B cell (primary cell): ENCODE data around the gene RBM26. TPM values are rescaled to one million over a fixed set of nuclear protein-coding genes. Genes with fewer than 3 reads are reported as not detected.

ENCODE experiments used
- ATAC-seq: fragments of 200-7000 bp; cut with Tn5 transposase; one replicate; pipeline ENCODE4 v1.10.0; 2021; ENCODE audit warnings: low read depth, mild to moderate bottlenecking, moderate number of reproducible peaks, moderate library complexity
- CTCF ChIA-PET: fragments of 350-600 bp; sonication (Branson Sonifier 250); formaldehyde crosslinking; loops from one replicate; lab custom pipeline; 2021; ENCODE audit warnings: antibody characterized with exemption, inconsistent platforms; lab: Charles Lee
- POLR2A ChIA-PET: fragments of 350-600 bp; sonication (Branson Sonifier 250); formaldehyde crosslinking; loops from one replicate; lab custom pipeline; 2021; ENCODE audit warnings: antibody characterized with exemption; lab: Charles Lee
- DNase-seq: peaks from one replicate; pipeline ENCODE4 v3.0.0; 2013
- H2AFZ ChIP-seq: 2 replicates; pipeline ENCODE4 v1.6.1; 2012; ENCODE audit warnings: mild to moderate bottlenecking, low read depth, low read length; ENCODE audit not compliant: insufficient read depth, poor library complexity, severe bottlenecking
- H3K27ac ChIP-seq, 2 donors: 1 replicate in 1 of 2; 2 replicates in 1 of 2; pipeline ENCODE4 v1.5.1; 2012 to 2013; ENCODE audit warnings: low read length in 2 of 2, mild to moderate bottlenecking in 2 of 2, moderate library complexity in 1 of 2
- H3K27me3 ChIP-seq, 4 experiments: fragments of 200-600 bp in 1 of 4; sonication (generic) in 1 of 4; replicated peaks in 1 of 4; 1 replicate in 2 of 4; 2 replicates in 2 of 4; pipeline versions ENCODE4 v1.6.1 to v1.7.0; 2013 to 2016; ENCODE audit warnings: low read length in 3 of 4, mild to moderate bottlenecking in 2 of 4, mixed read lengths in 1 of 4, moderate library complexity in 1 of 4; ENCODE audit not compliant: insufficient read depth in 4 of 4, control insufficient read depth in 3 of 4; ENCODE audit errors: control extremely low read depth in 1 of 4
- H3K36me3 ChIP-seq, 2 experiments: replicated peaks in 1 of 2; 1 replicate in 1 of 2; 2 replicates in 1 of 2; pipeline versions ENCODE4 v1.6.1 to v1.7.1; 2013; ENCODE audit warnings: low read length in 1 of 2; ENCODE audit not compliant: insufficient read depth in 2 of 2, control insufficient read depth in 1 of 2; ENCODE audit errors: control extremely low read depth in 1 of 2, extremely low read depth in 1 of 2
- H3K4me1 ChIP-seq, 2 donors: fragments of 200-600 bp in 1 of 2; sonication (generic) in 1 of 2; 1 replicate in 1 of 2; 2 replicates in 1 of 2; pipeline versions ENCODE4 v1.5.1 to v1.6.1; 2013 to 2017; ENCODE audit warnings: low read length in 2 of 2; ENCODE audit not compliant: control insufficient read depth in 2 of 2, insufficient read depth in 2 of 2
- H3K4me2 ChIP-seq: replicated peaks from 2 replicates; pipeline ENCODE3; 2012; ENCODE audit warnings: mild to moderate bottlenecking, low read depth, low read length; ENCODE audit not compliant: poor library complexity, severe bottlenecking
- H3K4me3 ChIP-seq, 5 experiments: fragments of 200-600 bp in 1 of 5; sonication (generic) in 1 of 5; 1 replicate in 3 of 5; 2 replicates in 2 of 5; pipeline versions ENCODE4 v1.5.1 to v1.7.0; 2011 to 2016; ENCODE audit warnings: low read length in 4 of 5, mild to moderate bottlenecking in 4 of 5, low read depth in 2 of 5, control low read depth in 1 of 5, moderate library complexity in 1 of 5; ENCODE audit not compliant: insufficient read depth in 1 of 5; ENCODE audit errors: control extremely low read depth in 1 of 5, extremely low read depth in 1 of 5
- H3K79me2 ChIP-seq: fragments of 200-600 bp; sonication (generic); one replicate; pipeline ENCODE4 v1.6.0; 2016; ENCODE audit warnings: low read length; ENCODE audit not compliant: control insufficient read depth, insufficient read depth
- H3K9ac ChIP-seq: fragments of 200-600 bp; sonication (generic); 2 replicates; pipeline ENCODE4 v1.6.1; 2017; ENCODE audit warnings: mild to moderate bottlenecking, low read length, moderate library complexity
- H3K9me3 ChIP-seq, 3 donors: one replicate each; pipeline versions ENCODE4 v1.6.1 to v1.7.1; 2013; ENCODE audit warnings: low read length in 2 of 3; ENCODE audit not compliant: control insufficient read depth in 2 of 3, insufficient read depth in 1 of 3; ENCODE audit errors: control extremely low read depth in 1 of 3
- H4K20me1 ChIP-seq: 2 replicates; pipeline ENCODE4 v1.6.0; 2012; ENCODE audit warnings: mild to moderate bottlenecking, low read length; ENCODE audit not compliant: insufficient read depth, control insufficient read depth, poor library complexity, severe bottlenecking
- H3K27ac Mint-ChIP-seq: one replicate; pipeline ENCODE4 v1.8.0; 2021; ENCODE audit warnings: mixed read lengths
- H3K27me3 Mint-ChIP-seq: one replicate; pipeline ENCODE4 v1.8.0; 2021; ENCODE audit warnings: mixed read lengths
- H3K4me1 Mint-ChIP-seq: one replicate; pipeline ENCODE4 v1.8.0; 2021; ENCODE audit warnings: mixed read lengths
- H3K4me3 Mint-ChIP-seq: one replicate; pipeline ENCODE4 v1.8.0; 2021; ENCODE audit warnings: mixed read lengths
- H3K9me3 Mint-ChIP-seq: one replicate; pipeline ENCODE4 v1.8.0; 2022; ENCODE audit warnings: mixed read lengths; ENCODE audit not compliant: insufficient read depth
- CTCF ChIP-seq: fragments of 200-600 bp; IDR thresholded peaks from one replicate; pipeline ENCODE4 v1.8.0; 2022; ENCODE audit warnings: antibody characterized with exemption, mild to moderate bottlenecking
- EZH2 ChIP-seq: IDR thresholded peaks from 2 replicates; pipeline ENCODE4 v1.6.1; 2012; ENCODE audit warnings: borderline replicate concordance, low read depth, mild to moderate bottlenecking, moderate library complexity, low read length; ENCODE audit not compliant: insufficient read depth, poor library complexity, severe bottlenecking
- WGBS: methylation state at CpG from one replicate; pipeline ENCODE4 v1.1.5; 2013; ENCODE audit warnings: missing lambda C conversion rate; ENCODE audit not compliant: insufficient coverage; 5-methylcytosine and 5-hydroxymethylcytosine counted together
- intact Hi-C: fragments of 100-400 bp; cut with micrococcal nuclease; formaldehyde crosslinking; loops from one replicate; pipeline ENCODE4 v1.10.0; 2022
- polyA plus RNA-seq: library from polyadenylated mRNA; depleted of rRNA; stranded (reverse); fragments of >200 nt; gene quantifications from 2 replicates; pipeline ENCODE4 v1.2.3, GENCODE V29; 2012
- total RNA-seq, 2 donors: library from RNA; stranded (reverse); fragments of 120-200 nt in 1 of 2; gene quantifications; 1 replicate in 1 of 2; 2 replicates in 1 of 2; pipeline versions ENCODE4 v1.2.3 to v1.2.4, GENCODE V29; 2013 to 2022

RBM26 gene
- total and polyA plus RNA-seq, 2 donors (not counting 1 experiment from before 2014, with no cell fraction given), result 34.5 to 159 TPM

GRCh38 chr13:79409828-79410227 is 3.8 kb upstream of the RBM26 start:
- intact Hi-C loops, result loop anchor here (5.0 kb wide), 2 partner anchors 932 to 1713 kb away; partner anchors contain the start of genes SLAIN1 and SPRY2
- no peak overlapping the region for H3K4me3 Mint-ChIP-seq
- no peak overlapping the region for H3K4me3 ChIP-seq
- ChIA-PET CTCF (interaction anchor here (1.2 kb wide), 1 partner anchor 18 kb away, joined by 3 read pairs; no protein-coding TSS in a partner anchor), POLR2A (interaction anchor here (0.6 kb wide), 1 partner anchor 8 kb away, joined by 3 read pairs; no protein-coding TSS in a partner anchor)
- peaks cover 28% of the 10 kb centered on the region for H3K79me2 ChIP-seq
- 83% methylated on average over 1 of the region's 4 CpGs for WGBS
- H3K27ac ChIP-seq, result no peak overlapping the region
- H3K4me1 ChIP-seq, result peaks cover 7 to 11% of the 10 kb centered on the region in 2 donors
- no peak overlapping the region for H3K9ac ChIP-seq
- ATAC-seq, result no peak
- H3K4me2 ChIP-seq, result no peak overlapping the region
- no peak overlapping the region for H3K27ac Mint-ChIP-seq
- H3K27me3 Mint-ChIP-seq, result no peaks in the 10 kb centered on the region
- H3K9me3 Mint-ChIP-seq, result no peaks in the 10 kb centered on the region
- no peaks in the 10 kb centered on the region for H3K27me3 ChIP-seq
- H2AFZ ChIP-seq, result no peak overlapping the region
- no peaks in the 10 kb centered on the region for H3K9me3 ChIP-seq
- peaks cover 19% of the 10 kb centered on the region for H3K4me1 Mint-ChIP-seq
- H4K20me1 ChIP-seq, result no peaks in the 10 kb centered on the region
- peaks cover 0 to 8% of the 10 kb centered on the region in 2 experiments for H3K36me3 ChIP-seq
- TF ChIP-seq EZH2, result no peak
- TF ChIP-seq CTCF, result no peak
- DNase-seq, result no peak

- ATAC-seq (no peak), DNase-seq (no peak)
- H2AFZ ChIP-seq, result peak overlapping the region; percentile 96
- H3K79me2 ChIP-seq, result peaks cover 52% of the 10 kb centered on the region
- Mint-ChIP-seq H3K27ac (no peak overlapping the region), H3K27me3 (no peaks in the 10 kb centered on the region), H3K4me1 (peaks cover 19% of the 10 kb centered on the region), H3K4me3 (peak overlapping the region; percentile 58), H3K9me3 (no peaks in the 10 kb centered on the region)
- H3K27ac ChIP-seq, result peak overlapping the region in 1 of 2 donors; percentile 95
- H3K4me1 ChIP-seq, result peaks cover 23 to 34% of the 10 kb centered on the region in 2 donors
- no peak for TF ChIP-seq EZH2
- no peak for TF ChIP-seq CTCF
- no peaks in the 10 kb centered on the region for H3K9me3 ChIP-seq
- ChIA-PET POLR2A (interaction anchor here (3.7 kb wide), 1 partner anchor 14 kb away, joined by 16 read pairs; no protein-coding TSS in a partner anchor), CTCF (interaction anchor here (2.8 to 3.6 kb wide), 2 partner anchors 14 to 16 kb away, joined by 12 to 24 read pairs; no protein-coding TSS in a partner anchor)
- peaks cover 0 to 2% of the 10 kb centered on the region in 2 experiments for H3K36me3 ChIP-seq
- intact Hi-C loops, result loop anchor here (5.0 kb wide), 2 partner anchors 935 to 1710 kb away; partner anchors contain the start of genes SLAIN1 and SPRY2
- no peak overlapping the region for H3K9ac ChIP-seq
- H3K4me2 ChIP-seq, result peak overlapping the region; percentile 86
- no peak overlapping the region for H3K4me3 ChIP-seq
- WGBS, result 100% methylated on average over 2 of the region's 4 CpGs
- H4K20me1 ChIP-seq, result no peaks in the 10 kb centered on the region
- no peaks in the 10 kb centered on the region for H3K27me3 ChIP-seq
These were observed 1.4 kb upstream of the RBM26 start for GRCh38 chr13:79407349-79407979.
